Measurements from ENCODE around the gene FGF1.

Gene FGF1

DNA sequence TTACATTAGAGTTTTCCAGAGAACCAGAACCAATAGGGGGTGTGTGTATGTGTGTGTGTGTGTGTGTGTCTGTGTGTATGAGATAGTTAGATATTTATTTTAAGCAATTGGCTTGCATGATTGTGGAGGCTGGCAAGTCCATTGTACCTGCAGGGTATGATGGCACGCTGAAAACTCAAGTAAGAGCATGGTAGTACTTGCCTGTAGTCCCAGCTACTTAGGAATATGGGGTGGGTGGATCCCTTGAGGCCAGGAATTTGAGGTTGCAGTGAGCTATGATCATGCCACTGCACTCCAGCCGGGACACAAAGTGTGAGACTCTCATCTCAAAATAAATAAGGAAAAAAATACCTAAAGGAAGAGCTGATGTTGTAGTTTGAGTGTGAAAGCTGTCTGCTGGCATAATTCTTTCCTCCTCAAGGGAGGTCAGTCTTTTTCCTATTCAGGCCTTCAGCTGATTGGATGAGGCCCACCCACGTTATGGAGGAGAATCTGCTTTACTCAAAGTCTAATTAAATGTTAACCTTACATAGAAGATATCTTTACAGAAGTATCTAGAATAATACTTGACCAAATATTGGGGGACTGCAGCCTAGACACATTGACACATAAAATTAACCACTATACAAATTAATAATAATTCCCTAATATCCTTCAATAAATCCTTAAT is 107.6 kb downstream of the FGF1 start:
- Histone ChIP-seq H3K79me2 (ENCODE audit: insufficient read depth, low read length) (no peaks in the 10 kb centered on the region), H3K4me1 (ENCODE audit: insufficient read depth, low read length, poor library complexity, severe bottlenecking) (peaks cover 17% of the 10 kb centered on the region), H3K9me2 (replicated peaks; ENCODE audit: low read depth, low read length) (no peaks in the 10 kb centered on the region), H3K4me2 (ENCODE audit: low read depth, low read length, poor library complexity, severe bottlenecking) (no peak overlapping the region), H2AFZ (ENCODE audit: low read length) (no peak overlapping the region), H4K20me1 (ENCODE audit: insufficient read depth, low read length, poor library complexity, severe bottlenecking) (no peaks in the 10 kb centered on the region), H3K27me3 (ENCODE audit: insufficient read depth, low read length, poor library complexity, severe bottlenecking) (no peaks in the 10 kb centered on the region), H3K36me3 (ENCODE audit: insufficient read depth, low read length) (no peaks in the 10 kb centered on the region), H3F3A (ENCODE audit: low read depth) (no peaks in the 10 kb centered on the region), H3K9me3 (ENCODE audit: insufficient read depth, low read depth, low read length) (no peaks in the 10 kb centered on the region; the same call in 1 of the 2 replicates), H3K9ac (ENCODE audit: low read depth, low read length, poor library complexity, severe bottlenecking) (no peak overlapping the region), H3K4me3 (ENCODE audit: low read length, poor library complexity, severe bottlenecking) (no peak overlapping the region)
- TF ChIP-seq, protein P1, sequence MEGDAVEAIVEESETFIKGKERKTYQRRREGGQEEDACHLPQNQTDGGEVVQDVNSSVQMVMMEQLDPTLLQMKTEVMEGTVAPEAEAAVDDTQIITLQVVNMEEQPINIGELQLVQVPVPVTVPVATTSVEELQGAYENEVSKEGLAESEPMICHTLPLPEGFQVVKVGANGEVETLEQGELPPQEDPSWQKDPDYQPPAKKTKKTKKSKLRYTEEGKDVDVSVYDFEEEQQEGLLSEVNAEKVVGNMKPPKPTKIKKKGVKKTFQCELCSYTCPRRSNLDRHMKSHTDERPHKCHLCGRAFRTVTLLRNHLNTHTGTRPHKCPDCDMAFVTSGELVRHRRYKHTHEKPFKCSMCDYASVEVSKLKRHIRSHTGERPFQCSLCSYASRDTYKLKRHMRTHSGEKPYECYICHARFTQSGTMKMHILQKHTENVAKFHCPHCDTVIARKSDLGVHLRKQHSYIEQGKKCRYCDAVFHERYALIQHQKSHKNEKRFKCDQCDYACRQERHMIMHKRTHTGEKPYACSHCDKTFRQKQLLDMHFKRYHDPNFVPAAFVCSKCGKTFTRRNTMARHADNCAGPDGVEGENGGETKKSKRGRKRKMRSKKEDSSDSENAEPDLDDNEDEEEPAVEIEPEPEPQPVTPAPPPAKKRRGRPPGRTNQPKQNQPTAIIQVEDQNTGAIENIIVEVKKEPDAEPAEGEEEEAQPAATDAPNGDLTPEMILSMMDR (conservative IDR thresholded peaks at IDR 0.05; ENCODE audit: low read length), result no peak
- no peak for TF ChIP-seq EZH2phosphoT487 (IDR thresholded peaks at IDR 0.05; ENCODE audit: borderline replicate concordance)

DNA sequence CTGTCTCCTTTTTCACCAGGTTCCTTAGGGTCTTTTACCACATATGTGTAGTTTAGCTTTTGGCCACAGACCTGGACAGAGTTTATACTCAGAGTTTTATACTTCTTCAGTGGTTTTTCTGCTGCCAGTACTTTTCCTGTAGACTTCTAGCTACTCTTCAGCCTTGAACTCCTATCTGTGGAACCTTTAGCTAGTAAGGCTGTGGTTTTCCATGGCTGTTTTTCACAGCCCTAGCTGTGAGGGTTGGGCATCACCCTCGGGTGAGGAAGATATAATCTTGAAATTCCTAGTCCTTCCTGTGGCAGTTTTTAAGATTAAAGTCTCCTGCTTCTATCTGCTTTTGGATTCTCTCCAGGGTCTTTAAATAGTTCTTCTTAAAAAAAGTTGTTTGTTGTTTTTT is 109.1 kb downstream of the FGF1 start:
- Histone ChIP-seq H3K36me3 (ENCODE audit: insufficient read depth, low read length) (no peaks in the 10 kb centered on the region), H2AFZ (ENCODE audit: low read length) (no peak overlapping the region), H3K9me2 (replicated peaks; ENCODE audit: low read depth, low read length) (no peaks in the 10 kb centered on the region), H4K20me1 (ENCODE audit: insufficient read depth, low read length, poor library complexity, severe bottlenecking) (no peaks in the 10 kb centered on the region), H3K4me1 (ENCODE audit: insufficient read depth, low read length, poor library complexity, severe bottlenecking) (peaks cover 17% of the 10 kb centered on the region), H3K27me3 (ENCODE audit: insufficient read depth, low read length, poor library complexity, severe bottlenecking) (no peaks in the 10 kb centered on the region), H3K79me2 (ENCODE audit: insufficient read depth, low read length) (no peaks in the 10 kb centered on the region), H3K4me2 (ENCODE audit: low read depth, low read length, poor library complexity, severe bottlenecking) (no peak overlapping the region), H3K4me3 (ENCODE audit: low read length, poor library complexity, severe bottlenecking) (no peak overlapping the region), H3K9ac (ENCODE audit: low read depth, low read length, poor library complexity, severe bottlenecking) (no peak overlapping the region), H3F3A (ENCODE audit: low read depth) (no peaks in the 10 kb centered on the region), H3K9me3 (ENCODE audit: insufficient read depth, low read depth, low read length) (no peaks in the 10 kb centered on the region; the same call in 1 of the 2 replicates)
- TF ChIP-seq EZH2phosphoT487 (IDR thresholded peaks at IDR 0.05; ENCODE audit: borderline replicate concordance), result no peak
- TF ChIP-seq, protein P1 (conservative IDR thresholded peaks at IDR 0.05; ENCODE audit: low read length), result no peak

DNA sequence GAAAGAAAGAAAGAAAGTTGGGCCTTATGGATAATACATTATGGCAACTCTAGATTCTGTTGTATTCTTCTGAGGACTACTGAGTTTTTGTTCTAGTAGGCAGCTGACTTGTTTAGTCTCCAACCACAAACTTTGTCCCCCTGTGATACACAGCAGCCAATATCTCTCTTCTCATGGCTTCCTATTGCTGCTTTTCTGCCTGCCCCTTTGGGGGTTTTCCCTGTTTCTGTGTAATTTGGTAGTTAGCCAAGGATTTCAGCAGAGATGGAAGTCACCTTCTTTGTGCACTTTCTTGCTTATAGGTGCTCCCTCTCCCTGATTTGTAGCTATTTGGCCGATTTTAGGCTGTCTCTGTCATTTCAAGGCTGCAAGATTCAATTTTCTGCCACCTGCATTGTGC is 109.6 kb downstream of the FGF1 start:
- H3K4me2 ChIP-seq (ENCODE audit: low read depth, low read length, poor library complexity, severe bottlenecking), result no peak overlapping the region
- H3K4me1 ChIP-seq (ENCODE audit: insufficient read depth, low read length, poor library complexity, severe bottlenecking), result peaks cover 19% of the 10 kb centered on the region
- H3K27me3 ChIP-seq (ENCODE audit: insufficient read depth, low read length, poor library complexity, severe bottlenecking), result no peaks in the 10 kb centered on the region
- no peak overlapping the region for H2AFZ ChIP-seq (ENCODE audit: low read length)
- H3K9ac ChIP-seq (ENCODE audit: low read depth, low read length, poor library complexity, severe bottlenecking), result no peak overlapping the region
- no peak overlapping the region for H3K4me3 ChIP-seq (ENCODE audit: low read length, poor library complexity, severe bottlenecking)
- H3K36me3 ChIP-seq (ENCODE audit: insufficient read depth, low read length), result no peaks in the 10 kb centered on the region
- no peaks in the 10 kb centered on the region for H4K20me1 ChIP-seq (ENCODE audit: insufficient read depth, low read length, poor library complexity, severe bottlenecking)
- H3K9me2 ChIP-seq (replicated peaks; ENCODE audit: low read depth, low read length), result no peaks in the 10 kb centered on the region
- TF ChIP-seq, protein P1 (conservative IDR thresholded peaks at IDR 0.05; ENCODE audit: low read length), result no peak
- no peak for TF ChIP-seq EZH2phosphoT487 (IDR thresholded peaks at IDR 0.05; ENCODE audit: borderline replicate concordance)
- no peaks in the 10 kb centered on the region for H3F3A ChIP-seq (ENCODE audit: low read depth)
- no peaks in the 10 kb centered on the region for H3K79me2 ChIP-seq (ENCODE audit: insufficient read depth, low read length)
- H3K9me3 ChIP-seq (ENCODE audit: insufficient read depth, low read depth, low read length), result no peaks in the 10 kb centered on the region; the same call in 1 of the 2 replicates

Data from Loucy (cell line).